ENCODE measurements around the gene DERL3.

DNA sequence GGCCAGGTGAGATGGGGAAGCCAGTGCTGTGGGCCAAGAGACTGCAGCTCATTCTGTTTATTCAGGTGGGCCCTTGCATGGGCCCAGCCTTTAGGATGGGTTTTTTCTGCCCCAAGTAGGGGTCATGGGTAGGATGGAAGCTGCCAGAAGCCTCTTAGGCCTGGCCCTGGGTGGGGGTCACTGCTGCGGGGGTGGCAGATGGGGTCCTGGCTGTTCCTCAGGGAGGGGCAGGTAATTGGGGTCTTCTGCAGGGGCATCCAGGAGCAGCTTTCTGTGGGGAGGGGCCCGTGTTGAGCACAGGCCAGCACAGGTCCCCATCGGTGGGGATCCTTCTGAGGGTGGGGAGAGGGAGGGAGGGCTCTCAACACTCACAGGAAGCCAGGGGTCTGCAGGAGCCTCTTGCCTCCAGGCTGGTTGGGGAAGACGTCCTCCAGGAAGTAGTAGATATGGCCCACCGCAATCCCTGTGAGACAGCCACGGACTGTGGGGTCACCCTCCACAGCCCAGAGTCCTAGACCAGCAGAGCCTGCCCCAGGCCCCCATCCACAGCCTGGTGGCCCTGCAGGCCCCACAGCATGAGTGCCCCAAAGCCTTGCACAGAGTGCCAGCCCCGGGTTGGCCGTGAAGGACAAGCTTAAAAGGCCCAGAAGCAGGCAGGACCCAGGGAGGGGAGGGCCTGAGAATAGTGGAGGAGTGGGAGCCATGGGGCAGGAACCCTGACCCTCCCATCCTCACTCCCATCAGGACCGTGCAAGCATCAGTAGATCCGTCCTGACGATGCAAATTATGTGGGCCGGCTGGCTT, 1.9 kb downstream of the DERL3 start:
- TF ChIP-seq FOXP4 (CRISPR knock-in tag; IDR thresholded peaks at IDR 0.05) (no peak), SAP130 (CRISPR knock-in tag; IDR thresholded peaks at IDR 0.05; ENCODE audit: low read depth) (no peak), CEBPG (CRISPR knock-in tag; IDR thresholded peaks at IDR 0.05) (no peak), GRHL1 (CRISPR knock-in tag; conservative IDR thresholded peaks at IDR 0.05) (no peak), AKNA (CRISPR knock-in tag; IDR thresholded peaks at IDR 0.05; ENCODE audit: borderline replicate concordance) (no peak), SRSF9 (IDR thresholded peaks at IDR 0.05; ENCODE audit: borderline replicate concordance, insufficient read depth, low read depth, low read length, poor library complexity, severe bottlenecking) (no peak)
- TF ChIP-seq, protein P1, sequence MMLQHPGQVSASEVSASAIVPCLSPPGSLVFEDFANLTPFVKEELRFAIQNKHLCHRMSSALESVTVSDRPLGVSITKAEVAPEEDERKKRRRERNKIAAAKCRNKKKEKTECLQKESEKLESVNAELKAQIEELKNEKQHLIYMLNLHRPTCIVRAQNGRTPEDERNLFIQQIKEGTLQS (CRISPR knock-in tag; IDR thresholded peaks at IDR 0.05) = no peak
- TF ChIP-seq, protein P2, sequence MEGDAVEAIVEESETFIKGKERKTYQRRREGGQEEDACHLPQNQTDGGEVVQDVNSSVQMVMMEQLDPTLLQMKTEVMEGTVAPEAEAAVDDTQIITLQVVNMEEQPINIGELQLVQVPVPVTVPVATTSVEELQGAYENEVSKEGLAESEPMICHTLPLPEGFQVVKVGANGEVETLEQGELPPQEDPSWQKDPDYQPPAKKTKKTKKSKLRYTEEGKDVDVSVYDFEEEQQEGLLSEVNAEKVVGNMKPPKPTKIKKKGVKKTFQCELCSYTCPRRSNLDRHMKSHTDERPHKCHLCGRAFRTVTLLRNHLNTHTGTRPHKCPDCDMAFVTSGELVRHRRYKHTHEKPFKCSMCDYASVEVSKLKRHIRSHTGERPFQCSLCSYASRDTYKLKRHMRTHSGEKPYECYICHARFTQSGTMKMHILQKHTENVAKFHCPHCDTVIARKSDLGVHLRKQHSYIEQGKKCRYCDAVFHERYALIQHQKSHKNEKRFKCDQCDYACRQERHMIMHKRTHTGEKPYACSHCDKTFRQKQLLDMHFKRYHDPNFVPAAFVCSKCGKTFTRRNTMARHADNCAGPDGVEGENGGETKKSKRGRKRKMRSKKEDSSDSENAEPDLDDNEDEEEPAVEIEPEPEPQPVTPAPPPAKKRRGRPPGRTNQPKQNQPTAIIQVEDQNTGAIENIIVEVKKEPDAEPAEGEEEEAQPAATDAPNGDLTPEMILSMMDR (CRISPR knock-in tag; IDR thresholded peaks at IDR 0.05) = no peak
